B cell (primary cell): Measurements from ENCODE around the gene ITGB3. TPM values are rescaled to one million over a fixed set of nuclear protein-coding genes. Genes with fewer than 3 reads are reported as not detected.

ENCODE experiments used
- ATAC-seq: fragments of 200-7000 bp; cut with Tn5 transposase; one replicate; pipeline ENCODE4 v1.10.0; 2021; ENCODE audit warnings: low read depth, mild to moderate bottlenecking, moderate number of reproducible peaks, moderate library complexity
- CTCF ChIA-PET: fragments of 350-600 bp; sonication (Branson Sonifier 250); formaldehyde crosslinking; loops from one replicate; lab custom pipeline; 2021; ENCODE audit warnings: antibody characterized with exemption, inconsistent platforms; lab: Charles Lee
- POLR2A ChIA-PET: fragments of 350-600 bp; sonication (Branson Sonifier 250); formaldehyde crosslinking; loops from one replicate; lab custom pipeline; 2021; ENCODE audit warnings: antibody characterized with exemption; lab: Charles Lee
- DNase-seq: peaks from one replicate; pipeline ENCODE4 v3.0.0; 2013
- H2AFZ ChIP-seq: 2 replicates; pipeline ENCODE4 v1.6.1; 2012; ENCODE audit warnings: mild to moderate bottlenecking, low read depth, low read length; ENCODE audit not compliant: insufficient read depth, poor library complexity, severe bottlenecking
- H3K27ac ChIP-seq, 2 donors: 1 replicate in 1 of 2; 2 replicates in 1 of 2; pipeline ENCODE4 v1.5.1; 2012 to 2013; ENCODE audit warnings: low read length in 2 of 2, mild to moderate bottlenecking in 2 of 2, moderate library complexity in 1 of 2
- H3K27me3 ChIP-seq, 4 experiments: fragments of 200-600 bp in 1 of 4; sonication (generic) in 1 of 4; replicated peaks in 1 of 4; 1 replicate in 2 of 4; 2 replicates in 2 of 4; pipeline versions ENCODE4 v1.6.1 to v1.7.0; 2013 to 2016; ENCODE audit warnings: low read length in 3 of 4, mild to moderate bottlenecking in 2 of 4, mixed read lengths in 1 of 4, moderate library complexity in 1 of 4; ENCODE audit not compliant: insufficient read depth in 4 of 4, control insufficient read depth in 3 of 4; ENCODE audit errors: control extremely low read depth in 1 of 4
- H3K36me3 ChIP-seq, 2 experiments: replicated peaks in 1 of 2; 1 replicate in 1 of 2; 2 replicates in 1 of 2; pipeline versions ENCODE4 v1.6.1 to v1.7.1; 2013; ENCODE audit warnings: low read length in 1 of 2; ENCODE audit not compliant: insufficient read depth in 2 of 2, control insufficient read depth in 1 of 2; ENCODE audit errors: control extremely low read depth in 1 of 2, extremely low read depth in 1 of 2
- H3K4me1 ChIP-seq, 2 donors: fragments of 200-600 bp in 1 of 2; sonication (generic) in 1 of 2; 1 replicate in 1 of 2; 2 replicates in 1 of 2; pipeline versions ENCODE4 v1.5.1 to v1.6.1; 2013 to 2017; ENCODE audit warnings: low read length in 2 of 2; ENCODE audit not compliant: control insufficient read depth in 2 of 2, insufficient read depth in 2 of 2
- H3K4me2 ChIP-seq: replicated peaks from 2 replicates; pipeline ENCODE3; 2012; ENCODE audit warnings: mild to moderate bottlenecking, low read depth, low read length; ENCODE audit not compliant: poor library complexity, severe bottlenecking
- H3K4me3 ChIP-seq, 5 experiments: fragments of 200-600 bp in 1 of 5; sonication (generic) in 1 of 5; 1 replicate in 3 of 5; 2 replicates in 2 of 5; pipeline versions ENCODE4 v1.5.1 to v1.7.0; 2011 to 2016; ENCODE audit warnings: low read length in 4 of 5, mild to moderate bottlenecking in 4 of 5, low read depth in 2 of 5, control low read depth in 1 of 5, moderate library complexity in 1 of 5; ENCODE audit not compliant: insufficient read depth in 1 of 5; ENCODE audit errors: control extremely low read depth in 1 of 5, extremely low read depth in 1 of 5
- H3K79me2 ChIP-seq: fragments of 200-600 bp; sonication (generic); one replicate; pipeline ENCODE4 v1.6.0; 2016; ENCODE audit warnings: low read length; ENCODE audit not compliant: control insufficient read depth, insufficient read depth
- H3K9ac ChIP-seq: fragments of 200-600 bp; sonication (generic); 2 replicates; pipeline ENCODE4 v1.6.1; 2017; ENCODE audit warnings: mild to moderate bottlenecking, low read length, moderate library complexity
- H3K9me3 ChIP-seq, 3 donors: one replicate each; pipeline versions ENCODE4 v1.6.1 to v1.7.1; 2013; ENCODE audit warnings: low read length in 2 of 3; ENCODE audit not compliant: control insufficient read depth in 2 of 3, insufficient read depth in 1 of 3; ENCODE audit errors: control extremely low read depth in 1 of 3
- H4K20me1 ChIP-seq: 2 replicates; pipeline ENCODE4 v1.6.0; 2012; ENCODE audit warnings: mild to moderate bottlenecking, low read length; ENCODE audit not compliant: insufficient read depth, control insufficient read depth, poor library complexity, severe bottlenecking
- H3K27ac Mint-ChIP-seq: one replicate; pipeline ENCODE4 v1.8.0; 2021; ENCODE audit warnings: mixed read lengths
- H3K27me3 Mint-ChIP-seq: one replicate; pipeline ENCODE4 v1.8.0; 2021; ENCODE audit warnings: mixed read lengths
- H3K4me1 Mint-ChIP-seq: one replicate; pipeline ENCODE4 v1.8.0; 2021; ENCODE audit warnings: mixed read lengths
- H3K4me3 Mint-ChIP-seq: one replicate; pipeline ENCODE4 v1.8.0; 2021; ENCODE audit warnings: mixed read lengths
- H3K9me3 Mint-ChIP-seq: one replicate; pipeline ENCODE4 v1.8.0; 2022; ENCODE audit warnings: mixed read lengths; ENCODE audit not compliant: insufficient read depth
- EZH2 ChIP-seq: IDR thresholded peaks from 2 replicates; pipeline ENCODE4 v1.6.1; 2012; ENCODE audit warnings: borderline replicate concordance, low read depth, mild to moderate bottlenecking, moderate library complexity, low read length; ENCODE audit not compliant: insufficient read depth, poor library complexity, severe bottlenecking
- WGBS: methylation state at CpG from one replicate; pipeline ENCODE4 v1.1.5; 2013; ENCODE audit warnings: missing lambda C conversion rate; ENCODE audit not compliant: insufficient coverage; 5-methylcytosine and 5-hydroxymethylcytosine counted together
- intact Hi-C: fragments of 100-400 bp; cut with micrococcal nuclease; formaldehyde crosslinking; loops from one replicate; pipeline ENCODE4 v1.10.0; 2022
- polyA plus RNA-seq: library from polyadenylated mRNA; depleted of rRNA; stranded (reverse); fragments of >200 nt; gene quantifications from 2 replicates; pipeline ENCODE4 v1.2.3, GENCODE V29; 2012
- total RNA-seq, 2 donors: library from RNA; stranded (reverse); fragments of 120-200 nt in 1 of 2; gene quantifications; 1 replicate in 1 of 2; 2 replicates in 1 of 2; pipeline versions ENCODE4 v1.2.3 to v1.2.4, GENCODE V29; 2013 to 2022
- TF ChIP-seq, protein P1 (sequence below): fragments of 200-600 bp; IDR thresholded peaks from one replicate; pipeline ENCODE4 v1.8.0; 2022; ENCODE audit warnings: antibody characterized with exemption, mild to moderate bottlenecking

ITGB3 gene
- total and polyA plus RNA-seq, 2 donors (not counting 1 experiment from before 2014, with no cell fraction given): 0.07 to 11.4 TPM

DNA sequence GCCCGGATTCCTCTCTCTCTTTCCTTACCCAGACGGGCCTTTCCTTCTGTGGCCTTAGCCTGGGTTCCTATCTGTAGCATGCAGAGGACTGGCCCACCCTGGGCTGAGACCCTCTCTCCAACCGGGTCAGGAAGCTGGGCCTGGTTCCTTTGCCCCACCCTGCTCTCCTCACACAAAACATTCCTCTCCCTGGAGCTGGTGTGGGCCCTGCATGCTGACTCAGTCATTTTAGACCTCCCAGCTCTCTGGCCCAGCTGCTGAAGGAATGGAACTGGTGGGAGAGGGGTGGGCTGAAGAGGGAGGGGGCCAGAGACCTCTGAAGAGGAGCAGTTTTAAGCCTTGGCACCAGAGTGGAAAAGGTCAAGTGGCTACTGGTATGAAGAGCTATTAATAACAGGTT lies 43.5 kb upstream of the ITGB3 start:
- peaks cover 53% of the 10 kb centered on the region for H3K4me1 Mint-ChIP-seq
- Histone ChIP-seq H3K36me3 (no peaks in the 10 kb centered on the region), H3K9me3 (no peaks in the 10 kb centered on the region), H3K4me1 (peaks cover 41 to 44% of the 10 kb centered on the region in 2 donors), H3K4me3 (no peak overlapping the region), H2AFZ (no peak overlapping the region), H3K79me2 (no peaks in the 10 kb centered on the region), H3K4me2 (no peak overlapping the region), H4K20me1 (no peaks in the 10 kb centered on the region), H3K27me3 (no peaks in the 10 kb centered on the region), H3K9ac (no peak overlapping the region), H3K27ac (no peak overlapping the region)
- ATAC-seq: no peak
- no peaks in the 10 kb centered on the region for H3K9me3 Mint-ChIP-seq
- intact Hi-C loops: no loop called here
- no peak for DNase-seq
- no peak overlapping the region for H3K27ac Mint-ChIP-seq
- H3K4me3 Mint-ChIP-seq: no peak overlapping the region
- ChIA-PET CTCF (interaction anchor here (6.3 kb wide), 1 partner anchor 20 kb away, joined by 23 read pairs; no protein-coding TSS in a partner anchor), POLR2A (no interaction called here)
- no peaks in the 10 kb centered on the region for H3K27me3 Mint-ChIP-seq
- WGBS: 90% methylated on average over 2 of the region's 3 CpGs
- TF ChIP-seq EZH2: no peak
- TF ChIP-seq, protein P1, sequence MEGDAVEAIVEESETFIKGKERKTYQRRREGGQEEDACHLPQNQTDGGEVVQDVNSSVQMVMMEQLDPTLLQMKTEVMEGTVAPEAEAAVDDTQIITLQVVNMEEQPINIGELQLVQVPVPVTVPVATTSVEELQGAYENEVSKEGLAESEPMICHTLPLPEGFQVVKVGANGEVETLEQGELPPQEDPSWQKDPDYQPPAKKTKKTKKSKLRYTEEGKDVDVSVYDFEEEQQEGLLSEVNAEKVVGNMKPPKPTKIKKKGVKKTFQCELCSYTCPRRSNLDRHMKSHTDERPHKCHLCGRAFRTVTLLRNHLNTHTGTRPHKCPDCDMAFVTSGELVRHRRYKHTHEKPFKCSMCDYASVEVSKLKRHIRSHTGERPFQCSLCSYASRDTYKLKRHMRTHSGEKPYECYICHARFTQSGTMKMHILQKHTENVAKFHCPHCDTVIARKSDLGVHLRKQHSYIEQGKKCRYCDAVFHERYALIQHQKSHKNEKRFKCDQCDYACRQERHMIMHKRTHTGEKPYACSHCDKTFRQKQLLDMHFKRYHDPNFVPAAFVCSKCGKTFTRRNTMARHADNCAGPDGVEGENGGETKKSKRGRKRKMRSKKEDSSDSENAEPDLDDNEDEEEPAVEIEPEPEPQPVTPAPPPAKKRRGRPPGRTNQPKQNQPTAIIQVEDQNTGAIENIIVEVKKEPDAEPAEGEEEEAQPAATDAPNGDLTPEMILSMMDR: no peak

DNA sequence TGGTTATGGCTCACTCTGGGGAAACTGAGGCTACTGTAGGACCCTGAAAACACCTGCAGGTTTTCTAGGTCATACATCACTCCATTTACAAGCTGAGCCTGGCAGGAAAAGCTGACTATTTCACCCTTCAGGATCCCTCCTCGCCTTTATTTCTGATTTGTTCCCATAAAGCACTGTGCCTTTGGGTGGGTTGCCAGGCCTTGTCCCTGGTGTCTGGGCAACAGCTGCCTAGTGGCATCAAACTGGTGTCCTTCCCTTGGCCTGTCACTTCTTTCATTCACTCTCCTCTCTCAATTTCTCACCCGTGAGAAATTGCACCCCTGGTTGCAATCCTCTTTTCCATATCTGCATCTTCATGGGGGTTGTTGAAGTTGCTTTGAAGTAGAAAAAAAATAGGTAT lies 42.8 kb upstream of the ITGB3 start:
- Mint-ChIP-seq H3K9me3 (no peaks in the 10 kb centered on the region), H3K27me3 (no peaks in the 10 kb centered on the region), H3K4me1 (peaks cover 46% of the 10 kb centered on the region), H3K4me3 (no peak overlapping the region), H3K27ac (no peak overlapping the region)
- DNase-seq: no peak
- no peak overlapping the region for H3K4me2 ChIP-seq
- H4K20me1 ChIP-seq: no peaks in the 10 kb centered on the region
- ChIA-PET POLR2A (no interaction called here), CTCF (interaction anchor here (6.3 kb wide), 1 partner anchor 19 kb away, joined by 23 read pairs; no protein-coding TSS in a partner anchor)
- no peak for TF ChIP-seq EZH2
- TF ChIP-seq, protein P1: no peak
- H3K79me2 ChIP-seq: no peaks in the 10 kb centered on the region
- 100% methylated on average over 1 of the region's 2 CpGs for WGBS
- ATAC-seq: no peak
- no peak overlapping the region for H3K27ac ChIP-seq
- no peak overlapping the region for H3K9ac ChIP-seq
- no peaks in the 10 kb centered on the region for H3K27me3 ChIP-seq
- no peaks in the 10 kb centered on the region for H3K9me3 ChIP-seq
- no peak overlapping the region for H3K4me3 ChIP-seq
- intact Hi-C loops: no loop called here
- no peak overlapping the region for H2AFZ ChIP-seq
- H3K36me3 ChIP-seq: no peaks in the 10 kb centered on the region
- peaks cover 35 to 37% of the 10 kb centered on the region in 2 donors for H3K4me1 ChIP-seq
